ENCODE measurements around the gene SYNJ1. TPM values are rescaled to one million over a fixed set of nuclear protein-coding genes. Genes with fewer than 3 reads are reported as not detected.

Gene SYNJ1
- total and polyA plus RNA-seq, 7 experiments from 2014 or later = 4.3 to 28.5 (median 22.1) TPM

DNA sequence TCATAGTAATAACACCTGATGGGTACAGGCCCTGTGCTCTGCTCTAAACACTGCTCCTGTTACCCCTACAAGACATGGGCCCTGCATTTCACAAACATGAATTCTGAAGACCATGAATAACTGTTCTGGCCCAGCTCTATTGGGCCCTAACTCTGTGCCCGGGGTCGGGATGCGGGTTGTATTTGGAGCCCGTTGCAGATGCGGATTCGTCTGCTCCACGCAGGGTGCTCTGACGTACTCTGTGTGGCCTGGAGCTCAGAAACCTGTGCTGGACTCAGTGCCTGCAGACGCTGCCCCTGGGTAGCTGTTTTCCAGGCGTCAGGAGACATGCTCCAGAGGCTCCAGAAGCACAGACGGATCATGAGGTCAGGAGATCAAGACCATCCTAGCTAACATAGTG is 132.4 kb downstream of the SYNJ1 start:
- Mint-ChIP-seq H3K4me1 (peaks cover 0 to 3% (median 0%) of the 10 kb centered on the region in 7 donors), H3K27me3 (no peaks in the 10 kb centered on the region), H3K36me3 (peaks cover 0 to 4% (median 4%) of the 10 kb centered on the region in 5 donors), H3K4me3 (no peak overlapping the region), H3K27ac (no peak overlapping the region), H3K9me3 (no peaks in the 10 kb centered on the region)
- ChIA-PET CTCF (interaction anchor here (0.8 kb wide), 1 partner anchor 45 kb away, joined by 3 read pairs; no protein-coding TSS in a partner anchor), POLR2A (no interaction called here)
- Histone ChIP-seq H3K4me1 (ENCODE audit: control insufficient read depth in 2 of 2, insufficient read depth in 2 of 2, low read length in 2 of 2) (no peaks in the 10 kb centered on the region), H3K36me3 (ENCODE audit: control insufficient read depth in 2 of 3, insufficient read depth in 3 of 3, low read length in 3 of 3) (peaks cover 0 to 16% (median 5%) of the 10 kb centered on the region in 3 experiments), H3K9me3 (ENCODE audit: control insufficient read depth in 2 of 3, low read length in 3 of 3) (no peaks in the 10 kb centered on the region), H3K27me3 (ENCODE audit: control insufficient read depth in 2 of 2, insufficient read depth in 2 of 2, low read length in 2 of 2) (no peaks in the 10 kb centered on the region), H3K4me3 (ENCODE audit: low read length) (no peak overlapping the region), H3K27ac (ENCODE audit: low read depth, low read length) (no peak overlapping the region)
- no peak for DNase-seq
- ATAC-seq = no peak
- intact Hi-C loops (cut with micrococcal nuclease) = no loop called here

DNA sequence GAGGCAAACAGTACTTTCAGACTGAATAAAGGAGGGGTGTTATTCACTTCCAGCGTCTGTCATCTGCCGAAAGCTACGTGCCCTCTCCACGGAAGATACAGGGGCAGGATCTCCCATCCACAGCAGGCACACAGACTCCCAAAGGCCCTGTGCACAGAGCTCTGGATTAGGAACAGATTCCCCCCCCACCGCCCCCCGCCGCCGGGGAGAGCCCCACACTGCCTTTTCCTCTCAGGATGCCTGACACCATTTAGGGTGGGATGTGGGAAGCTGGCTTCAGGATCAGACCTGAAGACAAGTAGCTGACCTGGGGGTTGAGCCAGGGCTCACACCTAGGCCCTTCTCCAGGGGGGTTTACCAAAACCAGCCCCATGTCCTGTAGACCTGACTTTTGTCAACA is 134.1 kb downstream of the SYNJ1 start:
- Mint-ChIP-seq H3K27me3 (no peaks in the 10 kb centered on the region), H3K9me3 (no peaks in the 10 kb centered on the region), H3K36me3 (peaks cover 0 to 1% (median 0%) of the 10 kb centered on the region in 5 donors), H3K27ac (peak overlapping the region in 1 of 9 donors; percentile 23), H3K4me1 (peaks cover 0 to 3% (median 0%) of the 10 kb centered on the region in 7 donors), H3K4me3 (no peak overlapping the region)
- no peak for DNase-seq
- Histone ChIP-seq H3K36me3 (ENCODE audit: control insufficient read depth in 2 of 3, insufficient read depth in 3 of 3, low read length in 3 of 3) (no peaks in the 10 kb centered on the region), H3K4me3 (ENCODE audit: low read length) (no peak overlapping the region), H3K27ac (ENCODE audit: low read depth, low read length) (no peak overlapping the region), H3K27me3 (ENCODE audit: control insufficient read depth in 2 of 2, insufficient read depth in 2 of 2, low read length in 2 of 2) (no peaks in the 10 kb centered on the region), H3K9me3 (ENCODE audit: control insufficient read depth in 2 of 3, low read length in 3 of 3) (no peaks in the 10 kb centered on the region), H3K4me1 (ENCODE audit: control insufficient read depth in 2 of 2, insufficient read depth in 2 of 2, low read length in 2 of 2) (no peaks in the 10 kb centered on the region)
- ChIA-PET CTCF (interaction anchor here (0.8 kb wide), 1 partner anchor 321 kb away, joined by 3 read pairs; no protein-coding TSS in a partner anchor), POLR2A (no interaction called here)
- no peak for ATAC-seq
- intact Hi-C loops (cut with micrococcal nuclease) = no loop called here

DNA sequence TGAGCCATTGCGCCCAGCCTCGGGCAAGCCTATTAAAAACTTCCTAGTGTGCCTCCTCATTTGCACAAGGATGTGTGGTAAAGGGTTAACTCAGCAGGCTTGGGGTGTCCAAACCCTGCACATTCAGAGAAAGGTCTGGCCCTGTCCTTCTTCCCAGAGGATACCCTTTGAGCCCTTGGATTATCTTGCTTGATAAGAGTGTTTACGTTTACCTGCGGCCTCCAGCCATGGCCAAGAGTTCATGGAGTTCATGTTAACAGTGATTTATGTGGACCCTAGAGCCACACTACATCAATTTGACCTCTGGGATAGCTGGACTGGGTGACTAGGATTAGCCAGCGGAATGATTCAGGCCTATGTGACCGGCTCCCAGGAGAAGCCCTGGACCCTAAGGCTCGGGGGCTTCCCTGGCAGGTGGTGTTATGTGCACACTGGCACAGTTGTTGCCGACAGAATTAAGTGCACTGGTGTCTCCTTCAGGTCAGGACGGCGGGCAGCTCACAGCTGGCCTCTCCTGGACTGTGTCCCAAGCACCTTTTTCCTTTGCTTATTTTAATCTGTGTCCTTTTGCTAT is 134.8 kb downstream of the SYNJ1 start:
- no peak overlapping the region for H3K4me3 ChIP-seq (ENCODE audit: low read length)
- H3K27me3 ChIP-seq (ENCODE audit: control insufficient read depth in 2 of 2, insufficient read depth in 2 of 2, low read length in 2 of 2) = no peaks in the 10 kb centered on the region
- H3K36me3 ChIP-seq (ENCODE audit: control insufficient read depth in 2 of 3, insufficient read depth in 3 of 3, low read length in 3 of 3) = no peaks in the 10 kb centered on the region
- intact Hi-C loops (cut with micrococcal nuclease) = no loop called here
- H3K27ac ChIP-seq (ENCODE audit: low read depth, low read length) = no peak overlapping the region
- peaks cover 0 to 3% (median 0%) of the 10 kb centered on the region in 7 donors for H3K4me1 Mint-ChIP-seq
- no peaks in the 10 kb centered on the region for H3K27me3 Mint-ChIP-seq
- no peaks in the 10 kb centered on the region for H3K9me3 Mint-ChIP-seq
- H3K4me1 ChIP-seq (ENCODE audit: control insufficient read depth in 2 of 2, insufficient read depth in 2 of 2, low read length in 2 of 2) = no peaks in the 10 kb centered on the region
- ATAC-seq (no peak), DNase-seq (no peak)
- peaks cover 0 to 1% (median 0%) of the 10 kb centered on the region in 5 donors for H3K36me3 Mint-ChIP-seq
- CTCF ChIA-PET = interaction anchor here (0.8 kb wide), 1 partner anchor 320 kb away, joined by 3 read pairs; no protein-coding TSS in a partner anchor
- H3K27ac Mint-ChIP-seq = no peak overlapping the region
- POLR2A ChIA-PET = no interaction called here
- no peak overlapping the region for H3K4me3 Mint-ChIP-seq
- H3K9me3 ChIP-seq (ENCODE audit: control insufficient read depth in 2 of 3, low read length in 3 of 3) = no peaks in the 10 kb centered on the region

DNA sequence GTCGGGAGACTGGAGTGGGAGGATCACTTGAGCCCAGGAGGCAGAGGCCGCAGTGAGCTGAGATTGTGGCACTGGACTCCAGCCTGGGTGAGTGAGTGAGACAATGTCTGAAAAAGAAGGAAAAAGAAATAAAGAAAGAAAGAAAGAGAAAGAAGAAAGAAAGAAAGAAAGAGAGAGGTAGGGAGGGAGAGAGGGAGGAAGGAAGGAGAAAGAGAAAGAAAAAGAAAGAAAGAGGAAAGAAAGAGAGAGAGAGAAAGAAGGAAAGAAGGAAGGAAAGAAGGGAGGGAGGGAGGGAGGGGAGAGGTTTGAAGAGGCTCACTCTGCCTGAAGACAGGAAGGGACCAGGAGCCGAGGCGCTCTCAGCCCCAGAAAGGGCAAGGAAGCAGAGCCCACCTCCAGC is 137.7 kb downstream of the SYNJ1 start:
- H3K27me3 Mint-ChIP-seq = peaks cover 0 to 4% (median 0%) of the 10 kb centered on the region in 5 donors
- H3K9me3 Mint-ChIP-seq = no peaks in the 10 kb centered on the region
- Histone ChIP-seq H3K27ac (ENCODE audit: low read depth, low read length) (no peak overlapping the region), H3K27me3 (ENCODE audit: control insufficient read depth in 2 of 2, insufficient read depth in 2 of 2, low read length in 2 of 2) (no peaks in the 10 kb centered on the region), H3K4me3 (ENCODE audit: low read length) (no peak overlapping the region), H3K4me1 (ENCODE audit: control insufficient read depth in 2 of 2, insufficient read depth in 2 of 2, low read length in 2 of 2) (no peaks in the 10 kb centered on the region), H3K9me3 (ENCODE audit: control insufficient read depth in 2 of 3, low read length in 3 of 3) (no peaks in the 10 kb centered on the region), H3K36me3 (ENCODE audit: control insufficient read depth in 2 of 3, insufficient read depth in 3 of 3, low read length in 3 of 3) (no peaks in the 10 kb centered on the region)
- DNase-seq (no peak), ATAC-seq (no peak)
- ChIA-PET POLR2A (no interaction called here), CTCF (interaction anchor here (1.4 kb wide), 1 partner anchor 10 kb away, joined by 6 read pairs; no protein-coding TSS in a partner anchor)
- no peaks in the 10 kb centered on the region for H3K4me1 Mint-ChIP-seq
- no peak overlapping the region for H3K4me3 Mint-ChIP-seq
- intact Hi-C loops (cut with micrococcal nuclease) = no loop called here
- peaks cover 0 to 4% (median 0%) of the 10 kb centered on the region in 5 donors for H3K36me3 Mint-ChIP-seq
- H3K27ac Mint-ChIP-seq = no peak overlapping the region

DNA sequence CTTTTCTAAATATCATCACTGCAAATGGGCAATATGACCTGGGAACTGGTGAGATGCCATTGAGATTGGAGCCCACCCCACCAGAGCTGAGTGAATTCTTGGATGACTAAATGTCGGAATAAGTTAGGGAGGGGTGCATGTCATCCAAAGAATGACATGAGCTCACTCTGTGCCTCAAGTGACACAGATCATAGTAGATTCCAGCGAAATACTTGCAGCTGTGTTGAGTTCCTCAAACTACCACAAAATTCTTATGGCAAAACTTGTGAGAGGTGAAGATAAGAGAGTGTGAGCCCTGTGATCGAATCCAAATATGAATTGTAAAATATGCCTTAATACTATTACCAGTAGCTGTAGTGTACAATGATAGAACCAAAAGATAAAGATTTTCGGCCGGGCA is 140.2 kb downstream of the SYNJ1 start:
- no peaks in the 10 kb centered on the region for H3K36me3 ChIP-seq (ENCODE audit: control insufficient read depth in 2 of 3, insufficient read depth in 3 of 3, low read length in 3 of 3)
- H3K9me3 Mint-ChIP-seq = no peaks in the 10 kb centered on the region
- H3K27me3 Mint-ChIP-seq = peaks cover 0 to 4% (median 0%) of the 10 kb centered on the region in 5 donors
- ChIA-PET POLR2A (no interaction called here), CTCF (no interaction called here)
- H3K9me3 ChIP-seq (ENCODE audit: control insufficient read depth in 2 of 3, low read length in 3 of 3) = no peaks in the 10 kb centered on the region
- ATAC-seq (no peak), DNase-seq (no peak)
- no peak overlapping the region for H3K4me3 Mint-ChIP-seq
- peaks cover 0 to 6% (median 0%) of the 10 kb centered on the region in 7 donors for H3K4me1 Mint-ChIP-seq
- H3K4me3 ChIP-seq (ENCODE audit: low read length) = no peak overlapping the region
- H3K27ac Mint-ChIP-seq = no peak overlapping the region
- H3K36me3 Mint-ChIP-seq = peaks cover 0 to 4% (median 0%) of the 10 kb centered on the region in 5 donors
- intact Hi-C loops (cut with micrococcal nuclease) = no loop called here
- no peak overlapping the region for H3K27ac ChIP-seq (ENCODE audit: low read depth, low read length)
- H3K4me1 ChIP-seq (ENCODE audit: control insufficient read depth in 2 of 2, insufficient read depth in 2 of 2, low read length in 2 of 2) = no peaks in the 10 kb centered on the region
- H3K27me3 ChIP-seq (ENCODE audit: control insufficient read depth in 2 of 2, insufficient read depth in 2 of 2, low read length in 2 of 2) = no peaks in the 10 kb centered on the region

DNA sequence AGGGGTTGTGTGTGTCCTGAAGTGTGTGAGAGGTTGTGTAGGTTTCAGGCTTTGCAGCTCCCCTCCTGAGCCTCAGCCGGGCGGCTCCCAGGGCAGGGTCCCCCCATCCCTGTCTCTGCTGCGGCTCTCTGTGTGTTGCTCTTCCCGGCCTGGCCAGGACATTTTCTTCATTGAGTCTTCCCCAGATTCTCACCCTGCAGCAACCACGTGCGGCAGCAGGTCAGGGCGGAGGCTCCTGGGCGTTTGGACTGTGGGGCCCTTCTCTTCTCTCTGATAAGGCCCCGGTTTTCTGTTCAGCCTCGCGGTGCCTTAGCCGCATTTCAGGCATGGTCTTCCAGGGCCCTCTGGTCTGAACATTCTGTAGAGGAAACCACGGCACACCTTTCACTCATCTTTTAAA is 140.7 kb downstream of the SYNJ1 start:
- Mint-ChIP-seq H3K27ac (no peak overlapping the region), H3K27me3 (peaks cover 0 to 4% (median 0%) of the 10 kb centered on the region in 5 donors), H3K36me3 (peaks cover 0 to 4% (median 0%) of the 10 kb centered on the region in 5 donors), H3K4me1 (peaks cover 0 to 6% (median 0%) of the 10 kb centered on the region in 7 donors), H3K9me3 (no peaks in the 10 kb centered on the region), H3K4me3 (no peak overlapping the region)
- POLR2A ChIA-PET = no interaction called here
- Histone ChIP-seq H3K27me3 (ENCODE audit: control insufficient read depth in 2 of 2, insufficient read depth in 2 of 2, low read length in 2 of 2) (no peaks in the 10 kb centered on the region), H3K4me1 (ENCODE audit: control insufficient read depth in 2 of 2, insufficient read depth in 2 of 2, low read length in 2 of 2) (no peaks in the 10 kb centered on the region), H3K9me3 (ENCODE audit: control insufficient read depth in 2 of 3, low read length in 3 of 3) (no peaks in the 10 kb centered on the region), H3K36me3 (ENCODE audit: control insufficient read depth in 2 of 3, insufficient read depth in 3 of 3, low read length in 3 of 3) (no peaks in the 10 kb centered on the region), H3K27ac (ENCODE audit: low read depth, low read length) (no peak overlapping the region), H3K4me3 (ENCODE audit: low read length) (no peak overlapping the region)
- no peak for DNase-seq
- intact Hi-C loops (cut with micrococcal nuclease) = no loop called here
- CTCF ChIA-PET = no interaction called here
- ATAC-seq = no peak

DNA sequence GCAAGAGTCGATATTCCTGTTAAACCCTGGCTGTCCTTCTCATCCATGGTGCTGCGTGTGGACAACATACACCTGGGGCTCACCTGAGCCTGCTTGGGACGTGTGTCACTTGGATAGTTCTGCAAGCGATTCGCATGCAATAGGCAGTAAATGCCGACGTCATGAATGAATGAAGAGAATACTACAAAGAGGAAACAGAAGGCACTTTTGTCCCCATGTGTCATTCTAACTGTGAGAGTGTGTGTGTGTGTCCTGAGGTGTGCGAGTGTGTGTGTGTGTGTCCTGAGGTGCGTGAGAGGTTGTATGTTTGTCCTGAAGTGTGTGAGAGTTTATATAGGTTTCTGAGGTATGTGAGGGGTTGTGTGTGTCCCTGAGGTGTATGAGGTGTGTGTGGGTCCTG is 141.8 kb downstream of the SYNJ1 start:
- Histone ChIP-seq H3K4me3 (ENCODE audit: low read length) (no peak overlapping the region), H3K4me1 (ENCODE audit: control insufficient read depth in 2 of 2, insufficient read depth in 2 of 2, low read length in 2 of 2) (no peaks in the 10 kb centered on the region), H3K36me3 (ENCODE audit: control insufficient read depth in 2 of 3, insufficient read depth in 3 of 3, low read length in 3 of 3) (no peaks in the 10 kb centered on the region), H3K27me3 (ENCODE audit: control insufficient read depth in 2 of 2, insufficient read depth in 2 of 2, low read length in 2 of 2) (no peaks in the 10 kb centered on the region), H3K27ac (ENCODE audit: low read depth, low read length) (no peak overlapping the region), H3K9me3 (ENCODE audit: control insufficient read depth in 2 of 3, low read length in 3 of 3) (no peaks in the 10 kb centered on the region)
- Mint-ChIP-seq H3K27me3 (peaks cover 0 to 4% (median 0%) of the 10 kb centered on the region in 5 donors), H3K36me3 (peaks cover 0 to 4% (median 0%) of the 10 kb centered on the region in 5 donors), H3K9me3 (no peaks in the 10 kb centered on the region), H3K4me1 (peaks cover 0 to 6% (median 0%) of the 10 kb centered on the region in 7 donors), H3K27ac (no peak overlapping the region), H3K4me3 (no peak overlapping the region)
- POLR2A ChIA-PET = no interaction called here
- CTCF ChIA-PET = no interaction called here
- DNase-seq = no peak
- ATAC-seq = no peak
- intact Hi-C loops (cut with micrococcal nuclease) = no loop called here
